Common myeloid progenitor, CD34-positive (primary cell): Measurements from ENCODE around the gene RABGGTA.

Experiments
- CTCF ChIA-PET: fragments of 350-600 bp; sonication (Branson Sonifier 250); formaldehyde crosslinking; loops from one replicate; lab custom pipeline; 2021; ENCODE audit warnings: antibody characterized with exemption; lab: Charles Lee
- POLR2A ChIA-PET: fragments of 350-600 bp; sonication (Branson Sonifier 250); formaldehyde crosslinking; loops from one replicate; lab custom pipeline; 2021; ENCODE audit warnings: antibody characterized with exemption; lab: Charles Lee
- DNase-seq, 3 donors: peaks; one replicate each; pipeline versions ENCODE4 v3.0.0 to v3.0.0-alpha.2; 2013
- H3K27ac ChIP-seq, 2 experiments: 1 replicate in 1 of 2; 2 replicates in 1 of 2; pipeline ENCODE4 v1.7.0; 2013; ENCODE audit warnings: inconsistent platforms in 2 of 2, low read length in 2 of 2, mild to moderate bottlenecking in 2 of 2, low read depth in 1 of 2, moderate library complexity in 1 of 2; ENCODE audit not compliant: severe bottlenecking in 2 of 2, insufficient read depth in 1 of 2, poor library complexity in 1 of 2
- H3K27me3 ChIP-seq, 5 experiments: replicated peaks in 2 of 5; 1 replicate in 3 of 5; 2 replicates in 2 of 5; pipeline versions ENCODE4 v1.6.1 to v1.7.0; 2013; ENCODE audit warnings: low read length in 4 of 5, mild to moderate bottlenecking in 2 of 5, moderate library complexity in 2 of 5, inconsistent platforms in 1 of 5; ENCODE audit not compliant: insufficient read depth in 5 of 5, control insufficient read depth in 4 of 5
- H3K36me3 ChIP-seq, 4 experiments: 1 replicate in 2 of 4; 2 replicates in 2 of 4; pipeline versions ENCODE4 v1.6.1 to v1.7.0; 2013; ENCODE audit warnings: low read length in 3 of 4, control low read depth in 1 of 4, mild to moderate bottlenecking in 1 of 4; ENCODE audit not compliant: control insufficient read depth in 4 of 4, insufficient read depth in 4 of 4
- H3K4me1 ChIP-seq, 4 experiments: 1 replicate in 3 of 4; 2 replicates in 1 of 4; pipeline versions ENCODE4 v1.6.1 to v1.7.1; 2013; ENCODE audit warnings: low read length in 3 of 4, mild to moderate bottlenecking in 3 of 4, control low read depth in 1 of 4, inconsistent platforms in 1 of 4, moderate library complexity in 1 of 4; ENCODE audit not compliant: control insufficient read depth in 4 of 4, insufficient read depth in 4 of 4; ENCODE audit errors: control extremely low read depth in 1 of 4
- H3K4me3 ChIP-seq, 7 experiments: 1 replicate in 4 of 7; 2 replicates in 3 of 7; pipeline versions ENCODE4 v1.5.1 to v1.7.0; 2013; ENCODE audit warnings: mild to moderate bottlenecking in 7 of 7, low read length in 6 of 7, moderate library complexity in 6 of 7, inconsistent platforms in 2 of 7, low read depth in 2 of 7, control low read depth in 1 of 7; ENCODE audit not compliant: insufficient read depth in 4 of 7, control insufficient read depth in 1 of 7; ENCODE audit errors: extremely low read depth in 1 of 7
- H3K9me3 ChIP-seq, 5 experiments: 1 replicate in 4 of 5; 2 replicates in 1 of 5; pipeline versions ENCODE4 v1.6.1 to v1.7.1; 2013; ENCODE audit warnings: low read length in 4 of 5, mild to moderate bottlenecking in 2 of 5, inconsistent platforms in 1 of 5, low read depth in 1 of 5, moderate library complexity in 1 of 5; ENCODE audit not compliant: control insufficient read depth in 4 of 5, insufficient read depth in 2 of 5; ENCODE audit errors: control extremely low read depth in 1 of 5
- WGBS: methylation state at CpG from one replicate; pipeline ENCODE4 v1.1.5; 2013; ENCODE audit not compliant: insufficient coverage; 5-methylcytosine and 5-hydroxymethylcytosine counted together

Gene RABGGTA

GRCh38 chr14:24236689-24237462, 34.5 kb downstream of the RABGGTA start:
- DNase-seq = no peak
- Histone ChIP-seq H3K27ac (no peak overlapping the region), H3K36me3 (peaks cover 20 to 64% (median 58%) of the 10 kb centered on the region in 4 experiments), H3K4me3 (no peak overlapping the region), H3K9me3 (no peaks in the 10 kb centered on the region), H3K4me1 (peaks cover 21 to 51% (median 35%) of the 10 kb centered on the region in 4 experiments), H3K27me3 (no peaks in the 10 kb centered on the region)
- ChIA-PET POLR2A (no interaction called here), CTCF (interaction anchor here (1.0 to 13.5 kb wide), 9 partner anchors 9 to 122 kb away, joined by 3 to 207 read pairs (median 6); partner anchors contain the start of genes CIDEB, DCAF11, DHRS1 and IPO4)
- WGBS = 100% methylated on average over 6 of the region's 6 CpGs

- DNase-seq = no peak
- Histone ChIP-seq H3K27me3 (no peaks in the 10 kb centered on the region), H3K36me3 (peaks cover 20 to 63% (median 57%) of the 10 kb centered on the region in 4 experiments), H3K27ac (no peak overlapping the region), H3K4me3 (no peak overlapping the region), H3K9me3 (no peaks in the 10 kb centered on the region), H3K4me1 (peaks cover 17 to 51% (median 36%) of the 10 kb centered on the region in 4 experiments)
- WGBS = 100% methylated on average over 4 of the region's 5 CpGs
- ChIA-PET CTCF (interaction anchor here (1.0 to 13.5 kb wide), 12 partner anchors 10 to 121 kb away, joined by 3 to 207 read pairs (median 6); partner anchors contain the start of genes CHMP4A, CIDEB, DCAF11 and DHRS1), POLR2A (no interaction called here)
Observed at GRCh38 chr14:24235804-24236688, 35.4 kb downstream of the RABGGTA start.

GRCh38 chr14:24234095-24235005, 37.0 kb downstream of the RABGGTA start:
- peak overlapping the region in 1 of 2 experiments; percentile 18 for H3K27ac ChIP-seq
- CTCF ChIA-PET = interaction anchor here (0.7 to 6.5 kb wide), 14 partner anchors 8 to 203 kb away, joined by 3 to 31 read pairs (median 4); partner anchors contain the start of genes CHMP4A, CIDEB, MDP1 and TINF2
- 93% methylated on average over 3 of the region's 3 CpGs for WGBS

GRCh38 chr14:24233538-24233866, 37.9 kb downstream of the RABGGTA start:
- CTCF ChIA-PET = interaction anchor here (0.7 to 6.2 kb wide), 6 partner anchors 9 to 204 kb away, joined by 3 to 29 read pairs (median 6); partner anchors contain the start of genes CIDEB, MDP1 and TINF2
- Histone ChIP-seq H3K9me3 (no peaks in the 10 kb centered on the region), H3K4me1 (peaks cover 11 to 37% (median 30%) of the 10 kb centered on the region in 4 experiments), H3K4me3 (peak overlapping the region in 6 of 7 experiments; percentile 78 to 96 (median 90)), H3K27ac (peak overlapping the region in 1 of 2 experiments; percentile 87), H3K36me3 (peaks cover 4 to 38% (median 32%) of the 10 kb centered on the region in 4 experiments), H3K27me3 (no peaks in the 10 kb centered on the region)
- WGBS = 94% methylated on average over 2 of the region's 2 CpGs
- DNase-seq = no peak
- POLR2A ChIA-PET = no interaction called here

More at GRCh38 chr14:24234095-24235005, 37.0 kb downstream of the RABGGTA start:
- Histone ChIP-seq H3K36me3 (peaks cover 10 to 46% (median 40%) of the 10 kb centered on the region in 4 experiments), H3K9me3 (no peaks in the 10 kb centered on the region), H3K4me1 (peaks cover 15 to 43% (median 35%) of the 10 kb centered on the region in 4 experiments), H3K4me3 (peak overlapping the region in 2 of 7 experiments; percentile 91 to 96), H3K27me3 (no peaks in the 10 kb centered on the region)
- DNase-seq = peak in 2 of 3 donors; percentile 21 to 29
- POLR2A ChIA-PET = no interaction called here

GRCh38 chr14:24232645-24233537, 38.5 kb downstream of the RABGGTA start, which contains the start of gene GMPR2:
GMPR2 (plus strand) TSS chr14:24232929; CDS start chr14:24233254, 325 bp downstream.
- CTCF ChIA-PET = interaction anchor here (0.7 to 6.2 kb wide), 7 partner anchors 9 to 205 kb away, joined by 3 to 29 read pairs (median 4); partner anchors contain the start of genes CIDEB, MDP1 and TINF2
- H3K27ac ChIP-seq = peak within 1 kb of the TSS; percentile 61 to 87

More at GRCh38 chr14:24232645-24233537, 38.5 kb downstream of the RABGGTA start, which contains the start of gene GMPR2:
- peaks cover 4 to 32% (median 26%) of the 10 kb centered on the region in 4 experiments for H3K36me3 ChIP-seq
- no peaks in the 10 kb centered on the region for H3K9me3 ChIP-seq
- no peaks in the 10 kb centered on the region for H3K27me3 ChIP-seq
- peak within 1 kb of the TSS; percentile 55 to 96 (median 90) for H3K4me3 ChIP-seq
- peaks cover 11 to 37% (median 29%) of the 10 kb centered on the region in 4 experiments for H3K4me1 ChIP-seq
- WGBS = 4% methylated on average over 28 of the region's 38 CpGs
- POLR2A ChIA-PET = interaction anchor here (1.3 kb wide), 1 partner anchor 10 kb away, joined by 11 read pairs; the partner anchor contains the start of gene TINF2
- peak in 1 of 3 donors; percentile 23 for DNase-seq
